ENCODE results near the gene IL18RAP. TPM values are rescaled to one million over a fixed set of nuclear protein-coding genes. Genes with fewer than 3 reads are reported as not detected.

IL18RAP gene
- total RNA-seq, 3 donors from 2014 or later: 0.90 to 1.3 (median 1.2) TPM

- Histone ChIP-seq H3K4me3 (no peak overlapping the region), H3K4me1 (ENCODE audit: low read depth) (no peaks in the 10 kb centered on the region), H3K36me3 (ENCODE audit: low read depth) (no peaks in the 10 kb centered on the region), H3K9me3 (no peaks in the 10 kb centered on the region)
- ATAC-seq: no peak
- intact Hi-C loops (cut with DNase I, micrococcal nuclease): loop anchor here (5.0 to 10.0 kb wide), 2 partner anchors 118 to 230 kb away; no protein-coding TSS in a partner anchor
- no peak for DNase-seq
- TF ChIP-seq CTCF (IDR thresholded peaks at IDR 0.05): no peak
These were observed 51.8 kb downstream of the IL18RAP start for GRCh38 chr2:102474785-102475184.

- no peaks in the 10 kb centered on the region for H3K36me3 ChIP-seq (ENCODE audit: low read depth)
- H3K9me3 ChIP-seq: no peaks in the 10 kb centered on the region
- no peaks in the 10 kb centered on the region for H3K4me1 ChIP-seq (ENCODE audit: low read depth)
- ATAC-seq (no peak), DNase-seq (no peak)
- H3K4me3 ChIP-seq: no peak overlapping the region
- intact Hi-C loops (cut with DNase I, micrococcal nuclease): loop anchor here in 1 of 2 donors (10.0 kb wide), 1 partner anchor 226 kb away; no protein-coding TSS in a partner anchor
- no peak for TF ChIP-seq CTCF (IDR thresholded peaks at IDR 0.05)
These were observed 55.9 kb downstream of the IL18RAP start for GRCh38 chr2:102478686-102479470.

GRCh38 chr2:102480285-102481195 is 57.6 kb downstream of the IL18RAP start:
- H3K9me3 ChIP-seq: no peaks in the 10 kb centered on the region
- no peak for TF ChIP-seq CTCF (IDR thresholded peaks at IDR 0.05)
- H3K4me3 ChIP-seq: no peak overlapping the region
- ATAC-seq: no peak
- intact Hi-C loops (cut with DNase I, micrococcal nuclease): no loop called here
- no peaks in the 10 kb centered on the region for H3K4me1 ChIP-seq (ENCODE audit: low read depth)
- DNase-seq: no peak
- H3K36me3 ChIP-seq (ENCODE audit: low read depth): no peaks in the 10 kb centered on the region

GRCh38 chr2:102481931-102482330 is 59.0 kb downstream of the IL18RAP start:
- H3K4me1 ChIP-seq (ENCODE audit: low read depth): no peaks in the 10 kb centered on the region
- no peaks in the 10 kb centered on the region for H3K36me3 ChIP-seq (ENCODE audit: low read depth)
- DNase-seq: no peak
- no peak for TF ChIP-seq CTCF (IDR thresholded peaks at IDR 0.05)
- H3K9me3 ChIP-seq: no peaks in the 10 kb centered on the region
- intact Hi-C loops (cut with DNase I, micrococcal nuclease): no loop called here
- ATAC-seq: no peak
- H3K4me3 ChIP-seq: no peak overlapping the region

- no peak for ATAC-seq
- H3K36me3 ChIP-seq (ENCODE audit: low read depth): no peaks in the 10 kb centered on the region
- no peaks in the 10 kb centered on the region for H3K9me3 ChIP-seq
- DNase-seq: no peak
- intact Hi-C loops (cut with DNase I, micrococcal nuclease): no loop called here
- H3K4me1 ChIP-seq (ENCODE audit: low read depth): no peaks in the 10 kb centered on the region
- no peak overlapping the region for H3K4me3 ChIP-seq
- no peak for TF ChIP-seq CTCF (IDR thresholded peaks at IDR 0.05)
These were observed 60.1 kb downstream of the IL18RAP start for GRCh38 chr2:102483086-102483485.
